Neural progenitor cell (in vitro differentiated cells): ENCODE measurements around the gene GCNT1.

Experiments used
- CTCF ChIP-seq: fragments of 200-600 bp; sonication (generic); IDR thresholded peaks from 2 replicates; pipeline ENCODE4 v1.5.1; 2017; ENCODE audit warnings: antibody characterized with exemption, mild to moderate bottlenecking
- EZH2 ChIP-seq: fragments of 200-600 bp; sonication (generic); IDR thresholded peaks from 2 replicates; pipeline ENCODE4 v1.6.1; 2017; ENCODE audit warnings: antibody characterized with exemption, mild to moderate bottlenecking, moderate library complexity
- EZH2phosphoT487 ChIP-seq: fragments of 200-600 bp; sonication (generic); IDR thresholded peaks from 2 replicates; pipeline ENCODE4 v1.6.1; 2017; ENCODE audit warnings: antibody characterized with exemption

GRCh38 chr9:76464706-76465105, 5.7 kb downstream of the GCNT1 start:
- no peak for TF ChIP-seq CTCF
- no peak for TF ChIP-seq EZH2
- TF ChIP-seq EZH2phosphoT487, result no peak
